Right cardiac atrium (tissue), 5 donors: ENCODE data around the gene MYO15B. TPM values are rescaled to one million over a fixed set of nuclear protein-coding genes. Genes with fewer than 3 reads are reported as not detected.

ENCODE experiments used
- ATAC-seq, 2 donors: fragments of 200-7000 bp; cut with Tn5 transposase; one replicate each; pipeline versions ENCODE4 v1.8.0 to v1.9.1; 2020; ENCODE audit warnings: moderate library complexity in 2 of 2, mild to moderate bottlenecking in 1 of 2
- DNase-seq, 3 donors: peaks; one replicate each; pipeline ENCODE4 v3.0.0-alpha.2; 2020
- H3K27ac ChIP-seq: one replicate; pipeline ENCODE4 v1.5.1; 2013; ENCODE audit warnings: mild to moderate bottlenecking, low read length, control low read depth, moderate library complexity
- H3K27me3 ChIP-seq: one replicate; pipeline ENCODE4 v1.6.1; 2013; ENCODE audit not compliant: control insufficient read depth, insufficient read depth
- H3K4me1 ChIP-seq: one replicate; pipeline ENCODE4 v1.6.1; 2013; ENCODE audit warnings: low read length; ENCODE audit not compliant: control insufficient read depth, insufficient read depth
- H3K4me3 ChIP-seq: one replicate; pipeline ENCODE4 v1.5.1; 2013; ENCODE audit warnings: low read length, control low read depth
- H3K9me3 ChIP-seq: one replicate; pipeline ENCODE4 v1.6.1; 2013; ENCODE audit warnings: low read length; ENCODE audit not compliant: control insufficient read depth
- WGBS: extraction: QIAGEN DNeasy Blood & Tissue Kit; methylation state at CpG from one replicate; pipeline ENCODE4 v1.1.7; 2013; 5-methylcytosine and 5-hydroxymethylcytosine counted together
- intact Hi-C, 4 donors: fragments of 100-400 bp; cut with DNase I; formaldehyde crosslinking; loops; one replicate each; pipeline versions ENCODE4 v1.11.0 to v1.14.0; 2022 to 2023
- polyA plus RNA-seq: library from polyadenylated mRNA; stranded (reverse); fragments of 200-250 nt; gene quantifications from one replicate; pipeline ENCODE4 v1.2.3, GENCODE V29; 2013
- total RNA-seq, 4 donors: library from RNA; stranded (reverse); fragmentation: NEBNext Ultra II Directional; extraction: Animal tissue kit (Norgen Biotek cat#: 25700); gene quantifications; one replicate each; pipeline ENCODE4 v1.2.1, GENCODE V29; 2021
- donor health status: healthy with polysubstance abuse.
- donor health status: DM: no; HTN: yes; CAD: no.
- donor health status: DM: no; HTN: no; CAD: no.
- donor health status: DM: no; HTN: yes; CAD: no; lungs with severe emphysema.
- donor health status: DM: yes; HTN: yes; CAD: no.

Gene MYO15B
- total and polyA plus RNA-seq, 5 donors = 70.9 to 131 (median 92.0) TPM

DNA sequence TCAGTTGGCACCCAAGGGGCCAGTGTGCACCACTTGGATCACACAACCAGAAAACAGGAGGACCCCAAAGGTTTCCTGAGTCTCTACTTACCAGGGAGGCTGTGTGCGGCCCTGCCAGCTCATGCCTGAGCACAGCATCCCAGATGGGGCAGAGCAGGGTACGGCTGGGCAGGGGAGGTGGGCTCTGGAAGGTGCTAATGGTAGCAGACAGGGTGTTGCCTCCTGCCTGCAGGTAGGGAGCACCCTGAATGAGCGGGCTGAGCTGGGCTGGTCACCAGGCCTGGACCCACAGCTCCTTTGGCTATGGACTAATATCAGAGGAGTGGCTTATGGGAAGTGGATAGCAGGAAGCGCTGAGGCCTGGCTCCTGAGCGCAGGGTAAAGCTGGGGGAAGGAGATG lies 64.7 kb downstream of the MYO15B start:
- intact Hi-C loops = no loop called here

DNA sequence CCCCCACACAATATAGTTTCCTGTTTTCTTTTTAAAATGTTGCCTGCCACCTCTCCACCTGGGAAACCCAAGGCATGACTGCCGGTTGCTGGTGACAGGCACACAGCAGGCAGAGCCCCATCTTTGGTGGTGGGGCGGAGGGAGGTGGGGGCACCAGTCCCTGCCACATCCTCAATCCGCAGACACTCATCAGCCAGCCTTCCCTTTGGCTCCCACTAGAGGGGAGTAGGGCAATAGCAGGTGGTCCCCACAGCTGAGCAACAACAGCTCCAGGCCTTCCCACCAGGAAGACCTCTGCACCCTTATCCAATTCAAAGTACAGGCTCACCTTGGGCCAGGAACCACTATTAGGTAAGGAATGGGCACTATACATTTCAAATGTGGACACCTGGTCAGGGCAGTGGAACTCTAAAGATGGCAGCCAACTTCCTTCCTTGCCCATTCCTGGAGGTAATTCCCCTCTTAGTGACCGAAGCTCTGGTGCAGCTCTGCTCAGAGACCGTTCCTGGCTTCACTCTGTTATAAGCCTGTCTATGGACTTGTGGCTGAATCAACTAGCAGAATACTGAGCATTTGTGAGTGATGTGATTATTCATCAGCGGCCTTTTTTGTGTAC lies 65.4 kb downstream of the MYO15B start:
- H3K4me3 ChIP-seq = no peak overlapping the region
- H3K4me1 ChIP-seq = no peaks in the 10 kb centered on the region
- ATAC-seq (peak; percentile 63 to 68), DNase-seq (no peak)
- H3K9me3 ChIP-seq = no peaks in the 10 kb centered on the region
- no peaks in the 10 kb centered on the region for H3K27me3 ChIP-seq
- intact Hi-C loops = no loop called here
- H3K27ac ChIP-seq = no peak overlapping the region
- WGBS = 55% methylated on average over 6 of the region's 6 CpGs

More for the DNA sequence above, 64.7 kb downstream of the MYO15B start:
- Histone ChIP-seq H3K9me3 (no peaks in the 10 kb centered on the region), H3K4me1 (no peaks in the 10 kb centered on the region), H3K27ac (no peak overlapping the region), H3K4me3 (no peak overlapping the region), H3K27me3 (no peaks in the 10 kb centered on the region)
- ATAC-seq (peak in 1 of 2 donors; percentile 31), DNase-seq (no peak)
- 93% methylated on average over 5 of the region's 5 CpGs for WGBS

DNA sequence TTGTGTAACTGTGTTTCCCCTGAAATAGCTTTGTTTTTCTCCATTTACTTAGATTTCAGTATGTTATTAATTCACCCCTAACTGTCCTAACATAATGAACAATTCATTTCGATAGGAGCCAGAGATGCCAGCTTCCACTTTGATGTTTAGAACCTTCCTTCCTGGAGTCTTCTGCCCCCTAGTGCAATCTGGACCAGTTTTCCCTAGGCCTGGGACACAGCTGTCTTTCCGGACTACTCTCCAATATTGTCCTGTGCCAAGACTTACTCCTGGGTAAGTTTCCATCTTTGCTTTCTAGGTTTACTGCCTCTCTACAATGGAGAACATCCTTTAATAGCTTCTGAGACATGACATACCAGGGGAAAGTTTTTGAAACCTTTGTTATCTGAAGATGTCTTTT lies 66.6 kb downstream of the MYO15B start:
- H3K27me3 ChIP-seq = no peaks in the 10 kb centered on the region
- WGBS = 29% methylated on average over 2 of the region's 2 CpGs
- no peak for ATAC-seq
- intact Hi-C loops = no loop called here
- H3K27ac ChIP-seq = no peak overlapping the region
- H3K4me1 ChIP-seq = no peaks in the 10 kb centered on the region
- no peak for DNase-seq
- no peaks in the 10 kb centered on the region for H3K9me3 ChIP-seq
- no peak overlapping the region for H3K4me3 ChIP-seq

DNA sequence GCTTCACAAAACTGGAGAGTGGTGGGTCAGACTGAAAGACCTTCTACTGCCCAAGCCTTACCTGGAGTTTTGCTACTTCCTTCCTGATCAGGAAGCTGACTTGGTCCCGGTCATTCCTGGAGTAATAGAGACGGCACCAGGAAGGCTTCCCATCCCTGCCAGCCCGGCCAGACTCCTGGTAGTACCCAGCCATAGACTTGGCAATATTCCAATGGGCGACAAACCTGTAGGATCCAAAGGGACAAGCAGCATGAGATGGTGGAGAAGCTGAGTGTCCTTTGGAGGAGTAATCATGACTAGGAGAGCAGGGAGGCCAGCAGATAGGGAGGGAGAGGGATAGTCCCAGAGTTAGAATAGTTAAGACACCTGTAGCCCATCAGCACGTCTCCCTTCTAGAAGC lies 70.6 kb downstream of the MYO15B start:
- Histone ChIP-seq H3K9me3 (no peaks in the 10 kb centered on the region), H3K4me1 (no peaks in the 10 kb centered on the region), H3K27ac (no peak overlapping the region), H3K4me3 (no peak overlapping the region), H3K27me3 (no peaks in the 10 kb centered on the region)
- ATAC-seq (no peak), DNase-seq (no peak)
- WGBS = 86% methylated on average over 5 of the region's 5 CpGs
- intact Hi-C loops = no loop called here

DNA sequence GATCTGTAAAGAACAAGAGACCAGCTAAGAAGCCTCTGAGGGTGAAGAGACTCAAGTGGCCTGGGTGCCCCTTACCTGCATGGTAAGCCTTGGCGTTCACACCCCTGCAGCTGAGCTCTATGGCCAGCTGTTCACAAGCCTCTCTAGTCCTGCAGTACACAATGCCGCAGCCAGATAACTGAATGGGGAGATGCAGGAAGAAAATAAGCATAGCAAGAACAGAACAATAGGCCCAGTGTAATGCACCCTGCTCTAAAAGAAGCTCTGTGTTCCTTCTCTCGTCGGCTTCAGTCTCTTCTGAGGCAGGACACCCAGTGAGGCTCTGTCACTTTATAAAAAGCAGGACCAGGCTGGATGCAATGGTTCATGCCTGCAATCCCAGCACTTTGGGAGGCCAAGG lies 73.9 kb downstream of the MYO15B start:
- DNase-seq (no peak), ATAC-seq (no peak)
- Histone ChIP-seq H3K9me3 (no peaks in the 10 kb centered on the region), H3K4me3 (no peak overlapping the region), H3K4me1 (no peaks in the 10 kb centered on the region), H3K27me3 (no peaks in the 10 kb centered on the region), H3K27ac (no peak overlapping the region)
- intact Hi-C loops = no loop called here
- 89% methylated on average over 4 of the region's 4 CpGs for WGBS

DNA sequence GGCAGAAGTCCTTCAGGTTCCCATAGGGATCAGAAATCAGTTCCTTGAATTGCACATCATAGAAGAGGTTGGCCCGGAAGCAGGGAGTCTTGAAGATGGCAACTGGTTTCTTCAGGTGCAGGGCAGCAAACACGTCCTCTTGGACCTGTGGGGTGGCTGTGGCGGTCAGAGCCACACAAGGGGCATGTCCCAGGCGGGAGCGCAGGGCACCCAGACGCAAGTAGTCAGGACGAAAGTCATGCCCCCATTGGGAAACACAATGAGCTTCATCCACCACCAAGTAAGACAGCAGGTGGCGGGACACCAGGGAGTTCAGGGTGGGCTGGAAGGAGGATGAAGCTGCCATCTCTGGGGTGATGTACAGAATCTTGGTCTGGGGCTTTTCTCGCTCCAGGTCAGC lies 74.9 kb downstream of the MYO15B start:
- 92% methylated on average over 9 of the region's 9 CpGs for WGBS
- DNase-seq = no peak
- no peaks in the 10 kb centered on the region for H3K27me3 ChIP-seq
- no peak for ATAC-seq
- H3K4me1 ChIP-seq = no peaks in the 10 kb centered on the region
- no peak overlapping the region for H3K27ac ChIP-seq
- intact Hi-C loops = no loop called here
- no peak overlapping the region for H3K4me3 ChIP-seq
- H3K9me3 ChIP-seq = no peaks in the 10 kb centered on the region

DNA sequence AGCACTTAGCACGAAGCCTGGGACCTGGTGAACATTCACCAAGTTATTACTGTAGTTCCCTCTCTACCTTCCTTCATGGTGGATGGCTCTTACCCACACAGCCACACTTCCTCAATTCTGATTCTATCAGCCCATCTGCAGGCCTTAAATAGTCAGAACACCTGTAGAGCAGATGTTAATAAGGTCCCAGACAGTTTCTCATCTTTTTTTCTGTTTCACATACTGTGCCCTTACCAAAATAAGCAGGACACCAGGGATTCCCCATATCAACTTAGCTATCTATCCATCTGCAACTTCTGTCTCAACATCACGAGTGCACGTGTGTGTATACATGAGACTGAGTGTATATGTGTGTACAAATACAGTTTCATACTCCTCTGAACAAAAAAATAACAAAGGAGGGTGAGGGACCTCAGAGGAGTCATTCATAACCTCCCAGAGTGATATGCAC lies 76.5 kb downstream of the MYO15B start:
- H3K27ac ChIP-seq = no peak overlapping the region
- intact Hi-C loops = no loop called here

DNA sequence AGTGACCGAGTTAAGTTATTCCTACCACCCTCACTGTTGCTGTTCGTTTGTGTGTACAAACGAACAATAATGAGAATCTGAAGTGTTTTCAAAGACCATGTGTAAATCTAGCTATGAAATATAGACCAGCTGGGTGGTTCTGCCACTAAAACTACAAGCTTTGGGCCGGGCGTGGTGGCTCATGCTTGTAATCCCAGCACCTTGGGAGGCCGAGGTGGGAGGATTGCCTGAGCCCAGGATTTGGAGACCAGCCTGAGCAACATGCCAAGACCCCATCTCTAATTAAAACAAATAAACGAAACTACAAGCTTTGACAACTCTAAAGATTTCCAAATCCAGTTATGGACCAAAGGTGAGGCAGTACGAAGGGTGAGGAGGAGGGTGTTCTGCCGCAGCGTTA lies 78.4 kb downstream of the MYO15B start:
- intact Hi-C loops = loop anchor here in 1 of 4 donors (5.0 kb wide), 1 partner anchor 86 kb away; no protein-coding TSS in a partner anchor
- ATAC-seq (no peak), DNase-seq (no peak)
- no peaks in the 10 kb centered on the region for H3K9me3 ChIP-seq
- H3K27me3 ChIP-seq = no peaks in the 10 kb centered on the region
- no peaks in the 10 kb centered on the region for H3K4me1 ChIP-seq
- H3K27ac ChIP-seq = no peak overlapping the region
- WGBS = 86% methylated on average over 10 of the region's 10 CpGs
- no peak overlapping the region for H3K4me3 ChIP-seq

More for the DNA sequence above, 76.5 kb downstream of the MYO15B start:
- no peaks in the 10 kb centered on the region for H3K4me1 ChIP-seq
- 89% methylated on average over 3 of the region's 3 CpGs for WGBS
- H3K9me3 ChIP-seq = no peaks in the 10 kb centered on the region
- ATAC-seq = no peak
- DNase-seq = no peak
- no peaks in the 10 kb centered on the region for H3K27me3 ChIP-seq
- no peak overlapping the region for H3K4me3 ChIP-seq

DNA sequence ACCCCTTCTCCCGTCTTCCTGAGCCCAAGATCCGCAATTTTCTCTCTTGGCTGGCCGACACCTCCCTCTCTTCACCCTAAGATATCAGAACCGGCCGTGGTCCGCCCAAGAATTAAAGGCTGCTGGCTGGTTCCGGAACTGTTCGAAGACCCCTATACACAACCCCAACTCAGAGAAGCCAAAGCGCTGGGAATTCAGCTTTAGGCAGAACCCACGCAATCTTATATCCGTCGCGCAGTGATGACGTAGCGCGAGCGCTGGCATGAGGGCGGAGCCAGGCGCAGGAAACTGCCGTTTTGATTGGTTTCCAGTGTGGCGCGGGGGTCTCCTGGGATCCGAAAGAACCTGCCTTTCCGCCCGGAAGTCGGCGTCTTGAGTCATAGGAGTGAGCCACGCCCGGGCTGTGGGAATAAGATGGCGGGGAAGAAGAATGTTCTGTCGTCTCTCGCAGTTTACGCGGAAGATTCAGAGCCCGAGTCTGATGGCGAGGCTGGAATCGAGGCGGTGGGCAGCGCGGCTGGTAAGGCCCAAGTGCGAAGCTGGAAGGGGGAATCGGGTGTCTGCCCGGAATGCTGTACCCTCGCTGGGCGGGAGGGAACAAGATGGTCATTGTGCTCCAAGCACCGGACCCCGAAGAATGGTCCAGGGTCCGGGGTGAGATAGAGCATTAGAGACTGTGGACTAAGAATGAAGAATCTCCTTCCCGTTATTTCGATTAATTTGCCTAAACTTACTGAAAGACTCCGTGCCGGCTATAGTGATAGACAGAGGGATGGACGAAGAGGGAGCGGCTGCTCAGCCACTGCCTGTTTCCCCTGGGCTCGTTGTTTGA lies 79.6 kb downstream of the MYO15B start, which contains the start of the genes RECQL5 and SAP30BP:
Gene RECQL5 (minus strand): TSS at position 196 of the 832 bp plus-strand sequence. CDS start 597 bp downstream, outside the sequence.
Gene SAP30BP (plus strand): TSS at position 380 of the 832 bp plus-strand sequence. CDS start 35 bp downstream, at position 415.
- H3K4me3 ChIP-seq = peak within 1 kb of the TSS; percentile 98
- no peaks in the 10 kb centered on the region for H3K27me3 ChIP-seq
- H3K9me3 ChIP-seq = no peaks in the 10 kb centered on the region
- peak within 1 kb of the TSS; percentile 96 for H3K27ac ChIP-seq
- intact Hi-C loops = loop anchor here in 1 of 4 donors (5.0 kb wide), 1 partner anchor 85 kb away; no protein-coding TSS in a partner anchor
- DNase-seq (peak; percentile 98 to 99 (median 99)), ATAC-seq (peak; percentile 99)
- no peaks in the 10 kb centered on the region for H3K4me1 ChIP-seq
- under 1% methylated on average over 55 of the region's 55 CpGs for WGBS

DNA sequence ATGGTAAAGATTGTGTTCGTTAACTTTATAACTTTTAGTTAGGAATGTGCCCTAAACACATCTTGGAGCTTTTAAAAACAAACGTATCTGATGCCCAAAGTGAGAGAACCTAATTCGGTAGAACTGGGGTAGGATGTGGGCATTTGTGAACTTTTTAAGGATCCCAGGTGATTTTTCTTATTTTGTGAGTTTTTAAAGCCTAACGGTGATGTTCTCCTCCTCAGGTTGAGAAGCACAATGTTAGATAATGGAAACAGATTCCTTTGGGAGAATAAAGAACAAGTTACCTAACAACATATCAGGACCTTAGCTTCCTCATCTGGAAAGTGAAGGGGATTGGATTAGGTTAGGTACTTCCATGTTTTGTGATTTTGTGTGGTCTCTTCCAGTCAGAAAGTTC lies 80.2 kb downstream of the MYO15B start:
- 12% methylated on average over 4 of the region's 4 CpGs for WGBS
- Histone ChIP-seq H3K9me3 (no peaks in the 10 kb centered on the region), H3K27ac (peak overlapping the region; percentile 96), H3K27me3 (no peaks in the 10 kb centered on the region), H3K4me1 (no peaks in the 10 kb centered on the region), H3K4me3 (peak overlapping the region; percentile 98)
- intact Hi-C loops = loop anchor here in 1 of 4 donors (5.0 kb wide), 1 partner anchor 84 kb away; no protein-coding TSS in a partner anchor
- DNase-seq (no peak), ATAC-seq (no peak)

DNA sequence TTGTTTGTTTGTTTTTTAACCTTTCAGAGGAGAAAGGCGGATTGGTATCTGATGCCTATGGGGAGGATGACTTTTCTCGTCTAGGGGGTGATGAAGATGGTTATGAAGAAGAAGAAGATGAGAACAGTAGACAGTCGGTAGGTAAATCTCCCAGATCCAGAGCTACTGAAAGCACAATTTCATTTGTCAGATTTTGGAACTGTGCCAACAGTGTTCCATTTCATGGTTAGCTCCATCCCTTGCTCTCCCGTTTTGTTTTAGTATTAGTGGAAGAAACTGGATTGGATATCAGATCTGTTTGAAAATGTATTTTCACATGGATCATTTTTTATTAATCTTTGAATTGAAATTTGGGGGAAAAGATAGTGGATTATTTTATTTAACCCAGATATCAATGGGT lies 80.9 kb downstream of the MYO15B start:
- Histone ChIP-seq H3K4me3 (no peak overlapping the region), H3K9me3 (no peaks in the 10 kb centered on the region), H3K4me1 (no peaks in the 10 kb centered on the region), H3K27me3 (no peaks in the 10 kb centered on the region), H3K27ac (no peak overlapping the region)
- ATAC-seq (no peak), DNase-seq (no peak)
- WGBS = 71% methylated on average over 4 of the region's 4 CpGs
- intact Hi-C loops = loop anchor here in 1 of 4 donors (5.0 kb wide), 1 partner anchor 84 kb away; no protein-coding TSS in a partner anchor
